ENCODE results near the gene RASAL3.

DNA sequence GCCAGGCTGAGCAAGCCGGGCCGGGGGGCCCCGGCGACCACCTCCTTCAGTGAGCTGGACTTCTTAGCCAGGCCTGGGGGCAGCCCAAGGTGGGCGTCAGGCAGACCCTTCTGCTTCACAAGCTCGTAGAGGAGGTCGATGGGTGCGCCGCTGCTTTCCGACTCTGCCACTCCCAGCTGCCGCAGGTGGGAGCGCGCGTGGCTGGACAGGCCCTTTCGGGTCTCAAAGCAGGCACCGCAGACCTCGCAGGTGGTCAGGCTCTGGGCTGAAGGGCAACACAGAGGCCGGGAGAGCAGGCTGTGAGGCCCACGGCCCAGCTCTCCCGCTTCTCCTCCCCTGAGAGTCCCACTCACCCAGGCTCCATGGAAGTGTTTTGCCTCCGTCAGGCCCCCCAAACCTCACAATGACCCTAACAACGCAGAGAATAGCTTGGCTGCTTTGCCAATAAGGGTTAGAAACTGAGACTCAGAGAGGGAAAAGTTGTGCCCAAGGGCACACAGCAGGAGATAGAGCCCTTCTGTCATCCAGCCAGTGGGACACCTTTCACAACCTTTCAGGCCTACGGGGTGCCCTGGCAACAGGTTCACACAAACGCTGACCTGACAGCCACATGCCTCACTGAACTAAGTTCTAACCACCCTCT lies 34.4 kb downstream of the RASAL3 start:
- TF ChIP-seq, protein P1, sequence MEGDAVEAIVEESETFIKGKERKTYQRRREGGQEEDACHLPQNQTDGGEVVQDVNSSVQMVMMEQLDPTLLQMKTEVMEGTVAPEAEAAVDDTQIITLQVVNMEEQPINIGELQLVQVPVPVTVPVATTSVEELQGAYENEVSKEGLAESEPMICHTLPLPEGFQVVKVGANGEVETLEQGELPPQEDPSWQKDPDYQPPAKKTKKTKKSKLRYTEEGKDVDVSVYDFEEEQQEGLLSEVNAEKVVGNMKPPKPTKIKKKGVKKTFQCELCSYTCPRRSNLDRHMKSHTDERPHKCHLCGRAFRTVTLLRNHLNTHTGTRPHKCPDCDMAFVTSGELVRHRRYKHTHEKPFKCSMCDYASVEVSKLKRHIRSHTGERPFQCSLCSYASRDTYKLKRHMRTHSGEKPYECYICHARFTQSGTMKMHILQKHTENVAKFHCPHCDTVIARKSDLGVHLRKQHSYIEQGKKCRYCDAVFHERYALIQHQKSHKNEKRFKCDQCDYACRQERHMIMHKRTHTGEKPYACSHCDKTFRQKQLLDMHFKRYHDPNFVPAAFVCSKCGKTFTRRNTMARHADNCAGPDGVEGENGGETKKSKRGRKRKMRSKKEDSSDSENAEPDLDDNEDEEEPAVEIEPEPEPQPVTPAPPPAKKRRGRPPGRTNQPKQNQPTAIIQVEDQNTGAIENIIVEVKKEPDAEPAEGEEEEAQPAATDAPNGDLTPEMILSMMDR (IDR thresholded peaks at IDR 0.05): no peak
- no peak for TF ChIP-seq POLR2A (IDR thresholded peaks at IDR 0.05)
